Panc1 (cell line): ENCODE results near the gene ATAD2B. TPM values are rescaled to one million over a fixed set of nuclear protein-coding genes. Genes with fewer than 3 reads are reported as not detected.

Experiments used
- ATAC-seq: fragments of 200-7000 bp; cut with Tn5 transposase; 2 replicates; pipeline ENCODE4 v1.9.1; 2020; ENCODE audit warnings: mild to moderate bottlenecking, moderate library complexity
- BruUV-seq: library from RNA; stranded (reverse); fragments of 400-500 nt; replicated peaks from 2 replicates; lab custom pipeline; 2021; lab: Mats Ljungman, UMichigan
- CTCF ChIA-PET: fragments of 300-600 bp; sonication (Branson Sonifier 250); formaldehyde crosslinking; loops from one replicate; lab custom pipeline; 2022; ENCODE audit warnings: antibody characterized with exemption; lab: Charles Lee
- POLR2A ChIA-PET: fragments of 300-600 bp; sonication (Branson Sonifier 250); formaldehyde crosslinking; loops from one replicate; lab custom pipeline; 2022; ENCODE audit warnings: antibody characterized with exemption; lab: Charles Lee
- DNase-seq: peaks from one replicate; pipeline ENCODE4 v3.0.0-alpha.2; 2010; ENCODE audit warnings: low read depth, low spot score
- H3K27ac ChIP-seq: 2 replicates; pipeline ENCODE4 v1.5.1; 2011; ENCODE audit warnings: mild to moderate bottlenecking, low read length, inconsistent platforms
- H3K27me3 ChIP-seq: fragments of 200-500 bp; sonication (Bioruptor generic); 2 replicates; pipeline ENCODE4 v1.6.0; 2014; ENCODE audit warnings: low read length, inconsistent platforms; ENCODE audit not compliant: control insufficient read depth, insufficient read depth
- H3K36me3 ChIP-seq: fragments of 200-500 bp; sonication (Bioruptor generic); 2 replicates; pipeline ENCODE4 v1.5.1; 2014; ENCODE audit warnings: inconsistent platforms, mild to moderate bottlenecking, low read length, moderate library complexity; ENCODE audit not compliant: control insufficient read depth, insufficient read depth
- H3K4me1 ChIP-seq: 2 replicates; pipeline ENCODE4 v1.5.1; 2011; ENCODE audit warnings: inconsistent platforms, mild to moderate bottlenecking, low read length, moderate library complexity; ENCODE audit not compliant: control insufficient read depth, insufficient read depth
- H3K4me3 ChIP-seq, 2 experiments: 2 replicates each; pipeline ENCODE4 v1.5.1; 2011 to 2012; ENCODE audit warnings: low read depth in 2 of 2, low read length in 2 of 2, mild to moderate bottlenecking in 2 of 2, inconsistent platforms in 1 of 2, moderate library complexity in 1 of 2
- H3K9me3 ChIP-seq: fragments of 200-500 bp; sonication (Bioruptor generic); 2 replicates; pipeline ENCODE4 v1.5.1; 2014; ENCODE audit warnings: low read depth, mild to moderate bottlenecking, inconsistent platforms, low read length, moderate library complexity; ENCODE audit not compliant: control insufficient read depth, insufficient read depth
- POLR2AphosphoS5 ChIP-seq: IDR thresholded peaks from 2 replicates; pipeline ENCODE4 v1.6.1; 2012; ENCODE audit warnings: mild to moderate bottlenecking, low read depth, low read length, moderate library complexity
- SIN3A ChIP-seq: IDR thresholded peaks from 2 replicates; pipeline ENCODE4 v1.6.1; 2012; ENCODE audit warnings: low read depth, mild to moderate bottlenecking, low read length, moderate library complexity, borderline replicate concordance; ENCODE audit not compliant: insufficient read depth
- TCF7L2 ChIP-seq: IDR thresholded peaks from 2 replicates; pipeline ENCODE4 v1.6.1; 2011; ENCODE audit warnings: mild to moderate bottlenecking, low read depth, low read length, inconsistent platforms
- in situ Hi-C: cut with HindIII; loops from 2 replicates; pipeline ENCODE4 v1.10.0; 2016; ENCODE audit warnings: low sequenced_read_pairs, low pct_unique_long_range_greater_than_20kb
- intact Hi-C: fragments of 100-400 bp; cut with micrococcal nuclease; formaldehyde crosslinking; loops from one replicate; pipeline ENCODE4 v1.10.0; 2022; ENCODE audit not compliant: unreplicated experiment
- total RNA-seq: library from RNA; stranded (reverse); gene quantifications from one replicate; pipeline ENCODE4 v1.2.1, GENCODE V29; 2021; ENCODE audit not compliant: unreplicated experiment
- TF ChIP-seq, protein P1 (sequence below): fragments of 450-650 bp; IDR thresholded peaks from 2 replicates; pipeline ENCODE4 v1.5.1; 2017; ENCODE audit warnings: mild to moderate bottlenecking
- TF ChIP-seq, protein P2 (sequence below), 2 experiments: IDR thresholded peaks; 2 replicates each; pipeline ENCODE4 v1.6.1; 2011 to 2012; ENCODE audit warnings: low read depth in 2 of 2, control low read depth in 1 of 2, low read length in 1 of 2, mild to moderate bottlenecking in 1 of 2, moderate library complexity in 1 of 2; ENCODE audit not compliant: insufficient read depth in 1 of 2

ATAD2B gene
- total RNA-seq, 1 experiment from 2014 or later, result 17.9 TPM

DNA sequence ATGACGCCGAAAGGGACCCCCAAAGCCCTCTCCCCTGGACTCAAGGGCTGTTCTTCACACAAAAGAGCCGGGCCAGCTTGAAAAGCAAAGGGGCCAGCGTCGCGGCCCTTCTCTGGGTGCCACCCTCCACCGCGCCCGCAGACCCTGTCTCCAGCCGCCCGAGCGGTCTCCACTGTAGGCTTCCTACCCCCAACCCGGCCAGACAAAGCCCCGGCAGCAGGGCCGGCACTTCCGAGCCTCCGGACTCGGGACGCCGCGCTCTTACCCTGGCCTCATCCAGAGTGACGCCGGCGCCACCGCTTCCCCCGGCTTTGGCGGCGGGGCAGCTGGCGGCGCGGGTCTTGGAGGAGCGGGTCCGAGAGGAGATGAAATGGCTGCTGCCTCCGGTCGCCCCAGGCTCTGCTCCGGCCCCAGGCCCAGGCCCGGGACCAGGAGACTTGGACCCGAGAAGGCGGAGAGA is 603 bp downstream of the ATAD2B start:
- no TSS peak for BruUV-seq
- intact Hi-C loops, result loop anchor here (10.0 kb wide), 1 partner anchor 118 kb away; the partner anchor contains the start of genes FKBP1B and WDCP
- DNase-seq (no peak), ATAC-seq (peak; percentile 55)
- Histone ChIP-seq H3K4me3 (peak overlapping the region; percentile 92 to 93), H3K27me3 (no peaks in the 10 kb centered on the region), H3K27ac (peak overlapping the region; percentile 88), H3K9me3 (no peaks in the 10 kb centered on the region), H3K4me1 (peaks cover 14% of the 10 kb centered on the region), H3K36me3 (no peaks in the 10 kb centered on the region; the same call in 1 of the 2 replicates)
- TF ChIP-seq TCF7L2 (no peak), POLR2AphosphoS5 (no peak), SIN3A (no peak)
- TF ChIP-seq, protein P1, sequence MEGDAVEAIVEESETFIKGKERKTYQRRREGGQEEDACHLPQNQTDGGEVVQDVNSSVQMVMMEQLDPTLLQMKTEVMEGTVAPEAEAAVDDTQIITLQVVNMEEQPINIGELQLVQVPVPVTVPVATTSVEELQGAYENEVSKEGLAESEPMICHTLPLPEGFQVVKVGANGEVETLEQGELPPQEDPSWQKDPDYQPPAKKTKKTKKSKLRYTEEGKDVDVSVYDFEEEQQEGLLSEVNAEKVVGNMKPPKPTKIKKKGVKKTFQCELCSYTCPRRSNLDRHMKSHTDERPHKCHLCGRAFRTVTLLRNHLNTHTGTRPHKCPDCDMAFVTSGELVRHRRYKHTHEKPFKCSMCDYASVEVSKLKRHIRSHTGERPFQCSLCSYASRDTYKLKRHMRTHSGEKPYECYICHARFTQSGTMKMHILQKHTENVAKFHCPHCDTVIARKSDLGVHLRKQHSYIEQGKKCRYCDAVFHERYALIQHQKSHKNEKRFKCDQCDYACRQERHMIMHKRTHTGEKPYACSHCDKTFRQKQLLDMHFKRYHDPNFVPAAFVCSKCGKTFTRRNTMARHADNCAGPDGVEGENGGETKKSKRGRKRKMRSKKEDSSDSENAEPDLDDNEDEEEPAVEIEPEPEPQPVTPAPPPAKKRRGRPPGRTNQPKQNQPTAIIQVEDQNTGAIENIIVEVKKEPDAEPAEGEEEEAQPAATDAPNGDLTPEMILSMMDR, result no peak
- TF ChIP-seq, protein P2, sequence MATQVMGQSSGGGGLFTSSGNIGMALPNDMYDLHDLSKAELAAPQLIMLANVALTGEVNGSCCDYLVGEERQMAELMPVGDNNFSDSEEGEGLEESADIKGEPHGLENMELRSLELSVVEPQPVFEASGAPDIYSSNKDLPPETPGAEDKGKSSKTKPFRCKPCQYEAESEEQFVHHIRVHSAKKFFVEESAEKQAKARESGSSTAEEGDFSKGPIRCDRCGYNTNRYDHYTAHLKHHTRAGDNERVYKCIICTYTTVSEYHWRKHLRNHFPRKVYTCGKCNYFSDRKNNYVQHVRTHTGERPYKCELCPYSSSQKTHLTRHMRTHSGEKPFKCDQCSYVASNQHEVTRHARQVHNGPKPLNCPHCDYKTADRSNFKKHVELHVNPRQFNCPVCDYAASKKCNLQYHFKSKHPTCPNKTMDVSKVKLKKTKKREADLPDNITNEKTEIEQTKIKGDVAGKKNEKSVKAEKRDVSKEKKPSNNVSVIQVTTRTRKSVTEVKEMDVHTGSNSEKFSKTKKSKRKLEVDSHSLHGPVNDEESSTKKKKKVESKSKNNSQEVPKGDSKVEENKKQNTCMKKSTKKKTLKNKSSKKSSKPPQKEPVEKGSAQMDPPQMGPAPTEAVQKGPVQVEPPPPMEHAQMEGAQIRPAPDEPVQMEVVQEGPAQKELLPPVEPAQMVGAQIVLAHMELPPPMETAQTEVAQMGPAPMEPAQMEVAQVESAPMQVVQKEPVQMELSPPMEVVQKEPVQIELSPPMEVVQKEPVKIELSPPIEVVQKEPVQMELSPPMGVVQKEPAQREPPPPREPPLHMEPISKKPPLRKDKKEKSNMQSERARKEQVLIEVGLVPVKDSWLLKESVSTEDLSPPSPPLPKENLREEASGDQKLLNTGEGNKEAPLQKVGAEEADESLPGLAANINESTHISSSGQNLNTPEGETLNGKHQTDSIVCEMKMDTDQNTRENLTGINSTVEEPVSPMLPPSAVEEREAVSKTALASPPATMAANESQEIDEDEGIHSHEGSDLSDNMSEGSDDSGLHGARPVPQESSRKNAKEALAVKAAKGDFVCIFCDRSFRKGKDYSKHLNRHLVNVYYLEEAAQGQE (IDR thresholded peaks at IDR 0.05; ENCODE audit: insufficient read depth in 1 of 2, low read depth in 2 of 2, low read length in 1 of 2), result no peak
- ChIA-PET POLR2A (interaction anchor here (1.0 to 1.9 kb wide), 2 partner anchors 14 to 22 kb away, joined by 4 to 9 read pairs; partner anchors contain the start of gene UBXN2A), CTCF (interaction anchor here (0.5 to 2.4 kb wide), 5 partner anchors 67 to 158 kb away, joined by 3 to 16 read pairs (median 6); partner anchors contain the start of genes SF3B6 and TP53I3)
- in situ Hi-C loops, result no loop called here

DNA sequence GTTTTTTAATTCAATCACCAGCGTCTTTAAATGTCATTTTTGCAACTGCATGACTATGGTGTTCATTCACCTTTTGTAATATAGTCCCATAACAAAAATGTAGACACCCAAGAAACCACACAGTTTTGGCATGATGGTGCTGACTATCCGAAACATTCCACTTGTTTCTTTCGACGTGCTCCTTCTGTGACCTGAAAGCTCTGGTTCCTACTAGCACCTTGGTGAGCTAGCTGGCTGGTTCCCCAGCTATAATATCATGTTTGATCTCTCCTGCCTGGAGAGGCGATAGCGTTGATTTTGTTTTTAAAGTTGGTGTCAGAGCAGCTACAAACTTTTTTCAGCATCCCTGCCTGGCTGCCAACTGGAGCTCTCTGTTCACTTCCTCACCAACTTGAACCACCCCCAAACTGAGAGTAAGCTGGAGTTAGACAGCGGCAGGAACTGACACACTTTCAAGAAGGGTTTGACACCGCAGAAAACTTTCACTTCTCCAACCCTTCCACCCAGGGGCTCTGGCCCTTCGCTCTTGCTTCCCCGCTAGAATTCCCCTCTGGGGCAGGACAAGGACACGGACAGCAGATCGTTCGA is 1.1 kb downstream of the ATAD2B start:
- DNase-seq (no peak), ATAC-seq (peak; percentile 66)
- no peaks in the 10 kb centered on the region for H3K27me3 ChIP-seq
- H3K4me3 ChIP-seq, result peak overlapping the region; percentile 92 to 93
- in situ Hi-C loops (no loop called here), intact Hi-C loops (loop anchor here (10.0 kb wide), 1 partner anchor 119 kb away; the partner anchor contains the start of genes FKBP1B and WDCP)
- H3K4me1 ChIP-seq, result peaks cover 15% of the 10 kb centered on the region
- ChIA-PET POLR2A (interaction anchor here (0.5 to 0.6 kb wide), 2 partner anchors 10 to 30 kb away, joined by 4 to 6 read pairs; no protein-coding TSS in a partner anchor), CTCF (interaction anchor here (0.6 to 2.4 kb wide), 4 partner anchors 101 to 308 kb away, joined by 3 to 16 read pairs (median 5); partner anchors contain the start of gene SF3B6)
- no TSS peak for BruUV-seq
- TF ChIP-seq, protein P1, result no peak
- TF ChIP-seq SIN3A (no peak), POLR2AphosphoS5 (no peak), TCF7L2 (no peak)
- TF ChIP-seq, protein P2 (IDR thresholded peaks at IDR 0.05; ENCODE audit: insufficient read depth in 1 of 2, low read depth in 2 of 2, low read length in 1 of 2), result no peak
- peak overlapping the region; percentile 88 for H3K27ac ChIP-seq
- no peaks in the 10 kb centered on the region for H3K9me3 ChIP-seq
- no peaks in the 10 kb centered on the region; the same call in 1 of the 2 replicates for H3K36me3 ChIP-seq
